Kidney epithelial cell (primary cell): Measurements from ENCODE around the gene RASGRF2. TPM values are rescaled to one million over a fixed set of nuclear protein-coding genes. Genes with fewer than 3 reads are reported as not detected.
"Not testable (repeated sequence)": the region's sequence is repeated elsewhere in the genome, so short reads cannot be mapped to it uniquely, and the experiment has no call there.

ENCODE experiments used
- DNase-seq: peaks from one replicate; pipeline ENCODE4 v3.0.0-alpha.2; 2010; ENCODE audit warnings: low read depth
- H3K27me3 ChIP-seq: 2 replicates; pipeline ENCODE4 v1.6.0; 2011; ENCODE audit warnings: low read length; ENCODE audit not compliant: control insufficient read depth, insufficient read depth
- H3K36me3 ChIP-seq: 2 replicates; pipeline ENCODE4 v1.5.1; 2011; ENCODE audit warnings: low read length; ENCODE audit not compliant: control insufficient read depth, insufficient read depth
- H3K4me3 ChIP-seq: 2 replicates; pipeline ENCODE4 v1.5.1; 2011; ENCODE audit warnings: low read depth, mild to moderate bottlenecking, control low read depth, low read length
- CTCF ChIP-seq: IDR thresholded peaks from 2 replicates; pipeline ENCODE4 v1.5.1; 2011; ENCODE audit warnings: mild to moderate bottlenecking, moderate library complexity, low read length, control low read depth, inconsistent platforms; ENCODE audit not compliant: insufficient read depth, poor library complexity, severe bottlenecking
- total RNA-seq: library from RNA; depleted of rRNA; stranded (reverse); fragments of >200 nt; gene quantifications from 2 replicates; pipeline ENCODE4 v1.2.3, GENCODE V29; 2015

RASGRF2 gene
- total RNA-seq, 1 donor from 2014 or later, result 5.8 TPM

DNA sequence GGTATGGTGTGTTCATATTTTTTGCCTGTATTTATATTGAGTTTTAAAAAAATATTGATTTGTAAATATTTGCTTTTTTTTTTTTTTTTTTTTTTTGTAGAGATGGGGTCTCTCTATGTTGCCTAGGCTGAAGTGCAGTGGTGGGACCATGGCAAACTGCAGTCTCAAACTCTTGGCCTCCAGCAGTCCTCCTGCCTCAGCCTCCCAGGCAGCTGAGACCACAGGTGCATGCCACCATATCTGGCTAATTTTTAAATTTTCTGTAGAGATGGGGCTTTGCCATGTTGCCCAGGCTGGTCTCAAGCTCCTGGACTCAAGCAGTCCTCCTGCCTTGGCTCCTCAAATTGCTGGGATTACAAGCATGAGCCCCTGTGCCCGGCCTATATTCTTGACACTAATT is 78.3 kb downstream of the RASGRF2 start:
- no peak for TF ChIP-seq CTCF
- Histone ChIP-seq H3K27me3 (no peaks in the 10 kb centered on the region), H3K4me3 (no peak overlapping the region), H3K36me3 (no peaks in the 10 kb centered on the region)
- DNase-seq, result no peak

DNA sequence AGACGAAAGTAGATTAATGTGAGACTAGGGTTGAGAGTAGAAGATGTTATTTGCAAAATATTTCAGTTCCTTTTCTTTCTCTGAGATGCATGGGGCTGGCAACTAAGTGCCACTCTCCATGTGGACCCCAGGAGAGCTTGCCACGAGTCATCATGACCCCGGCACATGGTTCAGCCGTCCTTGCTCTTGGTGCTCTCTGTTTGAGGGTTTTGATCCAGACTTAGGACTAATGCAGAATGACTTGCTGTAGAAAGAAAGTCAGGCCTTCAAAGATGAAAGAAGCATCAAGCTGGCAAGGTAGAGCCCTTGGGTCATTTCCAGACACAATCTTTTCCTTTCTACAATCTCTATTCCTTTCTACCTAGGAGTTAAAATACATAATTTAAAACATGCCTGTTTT is 84.7 kb downstream of the RASGRF2 start:
- no peaks in the 10 kb centered on the region for H3K36me3 ChIP-seq
- no peaks in the 10 kb centered on the region for H3K27me3 ChIP-seq
- no peak for TF ChIP-seq CTCF
- no peak for DNase-seq
- no peak overlapping the region for H3K4me3 ChIP-seq

- Histone ChIP-seq H3K4me3 (no peak overlapping the region), H3K36me3 (no peaks in the 10 kb centered on the region), H3K27me3 (no peaks in the 10 kb centered on the region)
- no peak for TF ChIP-seq CTCF
- peak; percentile 64 for DNase-seq
Observed at GRCh38 chr5:81045389-81045807, 85.2 kb downstream of the RASGRF2 start.

DNA sequence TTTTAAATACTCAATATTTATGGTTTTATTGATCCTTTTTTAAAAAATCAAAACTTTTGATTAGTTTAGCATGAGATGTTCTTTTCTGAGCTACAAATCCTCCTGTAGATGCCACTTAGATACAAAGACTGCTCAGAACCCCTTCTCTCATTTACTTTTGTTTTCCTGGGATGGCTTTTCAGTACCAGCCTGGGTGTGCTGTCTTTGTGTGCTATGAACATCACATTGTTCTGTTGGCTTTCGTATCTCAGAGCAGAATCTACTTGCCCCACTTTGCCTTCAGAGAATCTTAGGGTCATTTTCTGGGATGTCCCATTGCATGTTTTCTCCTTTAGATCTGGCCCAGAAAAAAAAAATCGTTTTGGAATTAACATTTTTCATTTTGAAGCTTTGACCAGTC is 85.9 kb downstream of the RASGRF2 start:
- no peak for TF ChIP-seq CTCF
- no peak for DNase-seq
- Histone ChIP-seq H3K36me3 (no peaks in the 10 kb centered on the region), H3K4me3 (no peak overlapping the region), H3K27me3 (no peaks in the 10 kb centered on the region)

DNA sequence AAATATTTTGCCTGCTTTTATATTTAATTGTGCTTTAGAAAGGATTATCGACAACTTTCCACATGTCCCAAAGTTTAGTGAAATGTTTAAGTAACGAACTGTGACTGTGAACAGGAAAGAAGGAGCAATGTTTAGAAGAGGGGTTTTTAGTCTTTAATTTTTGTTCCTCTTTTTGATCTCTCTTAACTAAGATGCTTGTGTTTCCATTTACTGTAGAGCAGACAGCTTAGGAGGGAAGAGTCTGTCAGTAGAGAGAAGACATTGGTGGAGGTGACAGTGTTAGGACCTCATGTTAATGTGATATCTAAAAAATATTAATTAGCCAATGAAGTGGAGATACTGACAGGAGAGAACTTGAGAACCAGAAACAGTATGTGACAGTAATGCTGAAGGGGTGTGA is 92.2 kb downstream of the RASGRF2 start:
- no peak overlapping the region for H3K4me3 ChIP-seq
- no peak for TF ChIP-seq CTCF
- H3K27me3 ChIP-seq, result no peaks in the 10 kb centered on the region
- no peak for DNase-seq
- no peaks in the 10 kb centered on the region for H3K36me3 ChIP-seq

- DNase-seq, H3K36me3 ChIP-seq, H3K4me3 ChIP-seq, H3K27me3 ChIP-seq: not testable (repeated sequence)
Observed at GRCh38 chr5:81053282-81053681, 93.1 kb downstream of the RASGRF2 start.
